ENCODE measurements around the gene TBC1D22A. TPM values are rescaled to one million over a fixed set of nuclear protein-coding genes. Genes with fewer than 3 reads are reported as not detected.

The TBC1D22A gene
- total RNA-seq, 1 experiment from 2014 or later: 32.6 TPM

DNA sequence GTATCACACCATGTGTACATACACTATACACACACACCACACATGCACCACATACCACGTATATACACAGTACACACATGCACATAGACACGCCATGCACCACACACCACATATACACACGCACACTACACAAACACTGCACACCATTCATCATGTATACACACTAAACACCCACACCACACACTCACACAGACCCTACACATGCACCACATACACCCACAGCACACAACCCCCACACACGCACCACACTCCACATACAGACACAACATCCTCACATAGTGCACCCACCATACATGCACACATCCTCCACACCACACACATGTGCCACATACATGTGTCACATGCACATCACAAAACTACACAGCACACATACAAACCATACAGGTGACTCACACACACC lies 397.1 kb downstream of the TBC1D22A start:
- BruUV-seq (replicated peaks): no TSS peak

DNA sequence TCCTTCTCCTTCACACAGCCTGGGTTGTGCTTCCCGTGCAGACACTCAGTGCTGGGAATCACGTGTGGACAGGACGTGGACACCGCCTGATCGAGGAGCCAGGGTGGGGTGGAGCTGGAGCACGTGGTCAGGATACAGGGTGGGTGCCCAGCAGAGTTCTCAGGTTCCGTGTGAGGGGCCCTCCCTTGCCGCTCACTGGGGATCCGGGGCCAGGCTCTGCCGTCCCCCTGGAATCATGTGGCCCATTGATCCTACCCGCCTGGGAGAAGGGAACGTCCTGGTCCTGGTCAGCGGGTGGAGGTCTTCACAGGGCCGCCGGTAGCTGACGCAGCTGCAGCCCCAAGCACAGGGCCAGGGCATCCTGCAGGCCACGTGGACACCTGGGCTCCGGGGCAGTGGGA lies 397.7 kb downstream of the TBC1D22A start:
- Histone ChIP-seq H3K27me3 (replicated peaks; ENCODE audit: control insufficient read depth, insufficient read depth, low read length) (no peaks in the 10 kb centered on the region), H3K4me1 (no peaks in the 10 kb centered on the region), H3K4me3 (ENCODE audit: low read depth, low read length) (no peak overlapping the region), H3K9me3 (no peaks in the 10 kb centered on the region), H3K36me3 (ENCODE audit: control insufficient read depth, insufficient read depth, low read length) (no peaks in the 10 kb centered on the region)
- TF ChIP-seq, protein P1, sequence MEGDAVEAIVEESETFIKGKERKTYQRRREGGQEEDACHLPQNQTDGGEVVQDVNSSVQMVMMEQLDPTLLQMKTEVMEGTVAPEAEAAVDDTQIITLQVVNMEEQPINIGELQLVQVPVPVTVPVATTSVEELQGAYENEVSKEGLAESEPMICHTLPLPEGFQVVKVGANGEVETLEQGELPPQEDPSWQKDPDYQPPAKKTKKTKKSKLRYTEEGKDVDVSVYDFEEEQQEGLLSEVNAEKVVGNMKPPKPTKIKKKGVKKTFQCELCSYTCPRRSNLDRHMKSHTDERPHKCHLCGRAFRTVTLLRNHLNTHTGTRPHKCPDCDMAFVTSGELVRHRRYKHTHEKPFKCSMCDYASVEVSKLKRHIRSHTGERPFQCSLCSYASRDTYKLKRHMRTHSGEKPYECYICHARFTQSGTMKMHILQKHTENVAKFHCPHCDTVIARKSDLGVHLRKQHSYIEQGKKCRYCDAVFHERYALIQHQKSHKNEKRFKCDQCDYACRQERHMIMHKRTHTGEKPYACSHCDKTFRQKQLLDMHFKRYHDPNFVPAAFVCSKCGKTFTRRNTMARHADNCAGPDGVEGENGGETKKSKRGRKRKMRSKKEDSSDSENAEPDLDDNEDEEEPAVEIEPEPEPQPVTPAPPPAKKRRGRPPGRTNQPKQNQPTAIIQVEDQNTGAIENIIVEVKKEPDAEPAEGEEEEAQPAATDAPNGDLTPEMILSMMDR (IDR thresholded peaks at IDR 0.05; ENCODE audit: insufficient read depth in 1 of 2, low read depth in 1 of 2, low read length in 1 of 2, severe bottlenecking in 1 of 2, unreplicated experiment in 1 of 2): no peak
- Mint-ChIP-seq H3K27me3 (ENCODE audit: insufficient read depth, unreplicated experiment) (no peaks in the 10 kb centered on the region), H3K4me3 (ENCODE audit: unreplicated experiment) (no peak overlapping the region), H3K27ac (ENCODE audit: unreplicated experiment) (no peak overlapping the region), H3K36me3 (ENCODE audit: insufficient read depth, unreplicated experiment) (peaks cover 13% of the 10 kb centered on the region), H3K4me1 (ENCODE audit: low read depth, unreplicated experiment) (no peaks in the 10 kb centered on the region), H3K9me3 (ENCODE audit: unreplicated experiment) (no peaks in the 10 kb centered on the region)
- CTCF ChIA-PET: no interaction called here
- no peak for DNase-seq
- no TSS peak for BruUV-seq (replicated peaks)
- POLR2A ChIA-PET: no interaction called here
- intact Hi-C loops (cut with micrococcal nuclease; ENCODE audit: unreplicated experiment): no loop called here

More for the DNA sequence above, 397.1 kb downstream of the TBC1D22A start:
- H3K4me3 ChIP-seq (ENCODE audit: low read depth, low read length): no peak overlapping the region
- Mint-ChIP-seq H3K36me3 (ENCODE audit: insufficient read depth, unreplicated experiment) (peaks cover 13% of the 10 kb centered on the region), H3K27ac (ENCODE audit: unreplicated experiment) (no peak overlapping the region), H3K27me3 (ENCODE audit: insufficient read depth, unreplicated experiment) (no peaks in the 10 kb centered on the region), H3K9me3 (ENCODE audit: unreplicated experiment) (no peaks in the 10 kb centered on the region), H3K4me1 (ENCODE audit: low read depth, unreplicated experiment) (no peaks in the 10 kb centered on the region), H3K4me3 (ENCODE audit: unreplicated experiment) (no peak overlapping the region)
- H3K27me3 ChIP-seq (replicated peaks; ENCODE audit: control insufficient read depth, insufficient read depth, low read length): no peaks in the 10 kb centered on the region
- TF ChIP-seq, protein P1 (IDR thresholded peaks at IDR 0.05; ENCODE audit: insufficient read depth in 1 of 2, low read depth in 1 of 2, low read length in 1 of 2, severe bottlenecking in 1 of 2, unreplicated experiment in 1 of 2): no peak
- H3K4me1 ChIP-seq: no peaks in the 10 kb centered on the region
- H3K9me3 ChIP-seq: no peaks in the 10 kb centered on the region
- intact Hi-C loops (cut with micrococcal nuclease; ENCODE audit: unreplicated experiment): no loop called here
- POLR2A ChIA-PET: no interaction called here
- no peak for DNase-seq
- H3K36me3 ChIP-seq (ENCODE audit: control insufficient read depth, insufficient read depth, low read length): no peaks in the 10 kb centered on the region
- CTCF ChIA-PET: no interaction called here

DNA sequence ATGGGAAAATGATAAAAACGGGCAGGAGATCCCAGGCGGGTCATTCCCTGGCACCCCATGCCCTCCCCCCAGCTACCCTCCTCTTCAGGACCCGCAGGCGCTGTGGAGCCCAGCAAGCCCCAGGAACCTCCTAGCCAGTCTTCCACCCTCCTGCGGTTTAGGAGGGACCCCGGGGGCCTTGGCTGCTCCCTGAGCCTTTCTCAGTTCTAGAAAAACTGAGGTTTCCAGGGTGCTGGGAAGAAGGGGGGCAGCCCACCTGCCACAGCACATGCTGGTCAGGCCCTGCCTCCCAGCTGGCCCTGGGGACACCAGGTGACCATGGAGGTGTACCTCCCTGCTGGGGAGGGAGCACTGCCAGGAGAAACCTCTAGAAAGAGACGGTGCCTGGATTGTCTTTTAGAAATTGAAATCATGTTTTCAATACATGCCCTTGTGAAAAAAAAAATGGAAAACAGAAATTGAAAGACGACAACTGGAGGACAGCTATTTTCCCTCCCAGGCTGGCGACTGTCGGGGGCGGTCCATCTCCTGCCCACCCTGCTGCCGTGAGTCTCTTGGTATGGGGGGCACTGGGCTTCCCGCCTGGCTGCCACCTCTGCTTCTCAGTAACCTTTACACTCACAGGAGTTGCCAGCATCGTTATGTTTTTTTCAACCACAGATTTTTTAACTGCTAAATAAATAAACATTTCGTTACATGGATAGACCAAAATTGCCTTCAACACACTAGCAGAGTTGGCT lies 398.5 kb downstream of the TBC1D22A start:
- ChIA-PET POLR2A (no interaction called here), CTCF (no interaction called here)
- Histone ChIP-seq H3K9me3 (no peaks in the 10 kb centered on the region), H3K36me3 (ENCODE audit: control insufficient read depth, insufficient read depth, low read length) (no peaks in the 10 kb centered on the region), H3K4me3 (ENCODE audit: low read depth, low read length) (no peak overlapping the region), H3K27me3 (replicated peaks; ENCODE audit: control insufficient read depth, insufficient read depth, low read length) (no peaks in the 10 kb centered on the region), H3K4me1 (no peaks in the 10 kb centered on the region)
- intact Hi-C loops (cut with micrococcal nuclease; ENCODE audit: unreplicated experiment): no loop called here
- no peaks in the 10 kb centered on the region for H3K9me3 Mint-ChIP-seq (ENCODE audit: unreplicated experiment)
- DNase-seq: no peak
- peaks cover 13% of the 10 kb centered on the region for H3K36me3 Mint-ChIP-seq (ENCODE audit: insufficient read depth, unreplicated experiment)
- H3K27ac Mint-ChIP-seq (ENCODE audit: unreplicated experiment): no peak overlapping the region
- H3K27me3 Mint-ChIP-seq (ENCODE audit: insufficient read depth, unreplicated experiment): no peaks in the 10 kb centered on the region
- TF ChIP-seq, protein P1 (IDR thresholded peaks at IDR 0.05; ENCODE audit: insufficient read depth in 1 of 2, low read depth in 1 of 2, low read length in 1 of 2, severe bottlenecking in 1 of 2, unreplicated experiment in 1 of 2): no peak
- BruUV-seq (replicated peaks): no TSS peak
- no peak overlapping the region for H3K4me3 Mint-ChIP-seq (ENCODE audit: unreplicated experiment)
- no peaks in the 10 kb centered on the region for H3K4me1 Mint-ChIP-seq (ENCODE audit: low read depth, unreplicated experiment)
